GM23338 (cell line): ENCODE results near the gene TRIAP1. TPM values are rescaled to one million over a fixed set of nuclear protein-coding genes. Genes with fewer than 3 reads are reported as not detected.

ENCODE experiments used
- CREB1 ChIP-seq: fragments of 250-450 bp; sonication (Bioruptor Pico); IDR thresholded peaks from 2 replicates; pipeline ENCODE4 v1.5.0; 2020; ENCODE audit warnings: low read depth, mild to moderate bottlenecking, moderate library complexity
- ETS1 ChIP-seq: IDR thresholded peaks from 2 replicates; pipeline ENCODE4 v1.6.1; 2016; ENCODE audit warnings: antibody characterized with exemption
- JUNB ChIP-seq: IDR thresholded peaks from one replicate; pipeline ENCODE4 v1.6.1; 2016; ENCODE audit warnings: antibody characterized with exemption; ENCODE audit not compliant: unreplicated experiment
- NANOG ChIP-seq: IDR thresholded peaks from 2 replicates; pipeline ENCODE4 v1.6.1; 2016; ENCODE audit warnings: antibody characterized with exemption, borderline replicate concordance
- POLR2AphosphoS5 ChIP-seq: IDR thresholded peaks from 2 replicates; pipeline ENCODE4 v1.6.1; 2016; ENCODE audit warnings: antibody characterized with exemption, low read depth
- REST ChIP-seq: IDR thresholded peaks from one replicate; pipeline ENCODE4 v1.6.1; 2018; ENCODE audit warnings: antibody characterized with exemption; ENCODE audit not compliant: unreplicated experiment
- ZNF462 ChIP-seq: fragments of 250-450 bp; sonication (Bioruptor Pico); IDR thresholded peaks from 2 replicates; pipeline ENCODE4 v1.5.0; 2020; ENCODE audit warnings: mild to moderate bottlenecking, moderate library complexity
- polyA plus RNA-seq: library from polyadenylated mRNA; unstranded; fragments of >200 nt; fragmentation: Nextera tagmentation; extraction: Ambion mirVana; gene quantifications from 2 replicates; pipeline ENCODE4 v1.2.1, GENCODE V29; 2016
- total RNA-seq: library from RNA; depleted of rRNA; stranded (reverse); fragments of >200 nt; shearing (Covaris generic); gene quantifications from 2 replicates; pipeline ENCODE4 v1.2.3, GENCODE V29; 2014; rRNA removed

TRIAP1 gene
- total and polyA plus RNA-seq, 2 experiments from 2014 or later, result 53.4 to 94.2 TPM

- no peak for TF ChIP-seq ZNF462
- TF ChIP-seq JUNB, result no peak
- TF ChIP-seq POLR2AphosphoS5, result peak; percentile 48
- peak; percentile 40; the same call in 1 of the 2 replicates for TF ChIP-seq ETS1
- TF ChIP-seq CREB1, result no peak
- TF ChIP-seq REST, result no peak
- TF ChIP-seq NANOG, result no peak
Measured at GRCh38 chr12:120394483-120395367, 51.5 kb downstream of the TRIAP1 start (continued).

Other genes with a start within 250 kb of the TRIAP1 start
- gene RPLP0, start 245.3 kb downstream of the TRIAP1 start, total RNA-seq, result 4,855 and 4,916 TPM in 2 replicates
- 2,219 and 2,404 TPM in 2 replicates for gene RPLP0, start 245.3 kb downstream of the TRIAP1 start, polyA plus RNA-seq
- 69.3 and 76.0 TPM in 2 replicates for gene PXN, start 180.7 kb downstream of the TRIAP1 start, total RNA-seq
- 38.4 and 39.0 TPM in 2 replicates for gene PXN, start 180.7 kb downstream of the TRIAP1 start, polyA plus RNA-seq
- gene RNU4-2, start 154.5 kb downstream of the TRIAP1 start, total RNA-seq, result under 0.01 TPM in 1 of 2 replicates, not detected in the other
- gene RNU4-2, start 154.5 kb downstream of the TRIAP1 start, polyA plus RNA-seq, result 9.5 TPM in 1 of 2 replicates, not detected in the other
- gene RNU4-1, start 153.1 kb downstream of the TRIAP1 start, total RNA-seq, result under 0.01 TPM in 1 of 2 replicates, not detected in the other
- 6.0 and 6.4 TPM in 2 replicates for gene RNU4-1, start 153.1 kb downstream of the TRIAP1 start, polyA plus RNA-seq
- gene SIRT4, start 144.1 kb downstream of the TRIAP1 start, total RNA-seq, result 0.78 and 2.0 TPM in 2 replicates
- gene SIRT4, start 144.1 kb downstream of the TRIAP1 start, polyA plus RNA-seq, result 3.0 and 4.1 TPM in 2 replicates
- gene PLA2G1B, start 118.6 kb downstream of the TRIAP1 start, total RNA-seq, result not detected in 2 replicates
- gene PLA2G1B, start 118.6 kb downstream of the TRIAP1 start, polyA plus RNA-seq, result not detected in 2 replicates
- 8.1 and 12.8 TPM in 2 replicates for gene MSI1, start 77.2 kb downstream of the TRIAP1 start, total RNA-seq
- 16.9 and 19.2 TPM in 2 replicates for gene MSI1, start 77.2 kb downstream of the TRIAP1 start, polyA plus RNA-seq
- 393 and 422 TPM in 2 replicates for gene COX6A1, start 8.3 kb downstream of the TRIAP1 start, total RNA-seq
- 1,484 and 1,643 TPM in 2 replicates for gene COX6A1, start 8.3 kb downstream of the TRIAP1 start, polyA plus RNA-seq
- 16.7 and 18.5 TPM in 2 replicates for gene GATC, start 60 bp upstream of the TRIAP1 start, total RNA-seq
- 14.9 and 20.1 TPM in 2 replicates for gene GATC, start 60 bp upstream of the TRIAP1 start, polyA plus RNA-seq
- 202 and 250 TPM in 2 replicates for gene SRSF9, start 23.4 kb upstream of the TRIAP1 start, total RNA-seq
- gene SRSF9, start 23.4 kb upstream of the TRIAP1 start, polyA plus RNA-seq, result 436 and 481 TPM in 2 replicates
- gene DYNLL1, start 49.7 kb upstream of the TRIAP1 start, total RNA-seq, result 310 and 313 TPM in 2 replicates
- gene DYNLL1, start 49.7 kb upstream of the TRIAP1 start, polyA plus RNA-seq, result 833 and 868 TPM in 2 replicates
- 32.5 and 32.6 TPM in 2 replicates for gene COQ5, start 82.8 kb upstream of the TRIAP1 start, total RNA-seq
- 30.7 and 32.4 TPM in 2 replicates for gene COQ5, start 82.8 kb upstream of the TRIAP1 start, polyA plus RNA-seq
- 90.4 and 113 TPM in 2 replicates for gene RNF10, start 88.0 kb upstream of the TRIAP1 start, total RNA-seq
- 149 and 154 TPM in 2 replicates for gene RNF10, start 88.0 kb upstream of the TRIAP1 start, polyA plus RNA-seq
- 52.4 and 55.6 TPM in 2 replicates for gene POP5, start 135.0 kb upstream of the TRIAP1 start, total RNA-seq
- 131 and 140 TPM in 2 replicates for gene POP5, start 135.0 kb upstream of the TRIAP1 start, polyA plus RNA-seq
- 5.2 and 7.0 TPM in 2 replicates for gene CABP1, start 194.2 kb upstream of the TRIAP1 start, total RNA-seq
- gene CABP1, start 194.2 kb upstream of the TRIAP1 start, polyA plus RNA-seq, result 4.7 and 5.1 TPM in 2 replicates
- 217 and 225 TPM in 2 replicates for gene MLEC, start 240.8 kb upstream of the TRIAP1 start, total RNA-seq
- gene MLEC, start 240.8 kb upstream of the TRIAP1 start, polyA plus RNA-seq, result 257 and 264 TPM in 2 replicates